Epidermal melanocyte (primary cell): Measurements from ENCODE around the gene PDE4D.

ENCODE experiments used
- DNase-seq: peaks from one replicate; pipeline ENCODE4 v3.0.0; 2011; ENCODE audit warnings: low spot score; ENCODE audit not compliant: insufficient read length

The PDE4D gene

GRCh38 chr5:59152701-59153245 is 740.8 kb downstream of the PDE4D start:
- no peak for DNase-seq

GRCh38 chr5:59151162-59151889 is 742.2 kb downstream of the PDE4D start:
- DNase-seq, result no peak

GRCh38 chr5:59149827-59150226 is 743.7 kb downstream of the PDE4D start:
- DNase-seq, result no peak

GRCh38 chr5:59149271-59149670 is 744.3 kb downstream of the PDE4D start:
- DNase-seq, result no peak

GRCh38 chr5:59146729-59147128 is 746.8 kb downstream of the PDE4D start:
- no peak for DNase-seq

GRCh38 chr5:59143926-59144333 is 749.6 kb downstream of the PDE4D start:
- DNase-seq, result no peak

- DNase-seq, result no peak
Observed at GRCh38 chr5:59142927-59143326, 750.6 kb downstream of the PDE4D start.

- no peak for DNase-seq
Observed at GRCh38 chr5:59142138-59142537, 751.4 kb downstream of the PDE4D start.

GRCh38 chr5:59140133-59140532 is 753.4 kb downstream of the PDE4D start:
- DNase-seq, result no peak

- DNase-seq, result no peak
Observed at GRCh38 chr5:59139695-59140094, 753.8 kb downstream of the PDE4D start.

- no peak for DNase-seq
Observed at GRCh38 chr5:59138509-59138908, 755.0 kb downstream of the PDE4D start.

GRCh38 chr5:59137846-59138245 is 755.7 kb downstream of the PDE4D start:
- DNase-seq, result no peak

GRCh38 chr5:59136549-59136948 is 757.0 kb downstream of the PDE4D start:
- DNase-seq, result no peak

- no peak for DNase-seq
Observed at GRCh38 chr5:59134471-59135163, 758.9 kb downstream of the PDE4D start.

- peak; percentile 23 for DNase-seq
Observed at GRCh38 chr5:59133764-59134261, 759.7 kb downstream of the PDE4D start.

GRCh38 chr5:59132131-59132530 is 761.4 kb downstream of the PDE4D start:
- DNase-seq, result no peak

- no peak for DNase-seq
Observed at GRCh38 chr5:59130431-59130830, 763.1 kb downstream of the PDE4D start.

- DNase-seq, result no peak
Observed at GRCh38 chr5:59128646-59129290, 764.8 kb downstream of the PDE4D start.

GRCh38 chr5:59126708-59127573 is 766.6 kb downstream of the PDE4D start:
- DNase-seq, result no peak

- no peak for DNase-seq
Observed at GRCh38 chr5:59126016-59126707, 767.4 kb downstream of the PDE4D start.
